T-cell (primary cell): Measurements from ENCODE around the gene DCAF5. TPM values are rescaled to one million over a fixed set of nuclear protein-coding genes. Genes with fewer than 3 reads are reported as not detected.

Experiments
- ATAC-seq, 4 experiments: fragments of 200-7000 bp in 3 of 4; fragments of 150-1000 bp in 1 of 4; cut with Tn5 transposase; replicated peaks in 1 of 4; 1 replicate in 3 of 4; 2 replicates in 1 of 4; pipeline ENCODE4 v1.10.0; 2021; ENCODE audit warnings: moderate library complexity in 3 of 4, mild to moderate bottlenecking in 2 of 4, moderate number of reproducible peaks in 1 of 4
- CTCF ChIA-PET, 2 donors: fragments of 300-600 bp; sonication (Branson Sonifier 250); formaldehyde crosslinking; loops; one replicate each; lab custom pipeline; 2022; ENCODE audit warnings: antibody characterized with exemption in 2 of 2; lab: Charles Lee
- POLR2A ChIA-PET, 2 donors: fragments of 300-600 bp; sonication (Branson Sonifier 250); formaldehyde crosslinking; loops; one replicate each; lab custom pipeline; 2022; ENCODE audit warnings: antibody characterized with exemption in 2 of 2; lab: Charles Lee
- DNase-seq, 35 experiments: peaks; one replicate each; pipeline versions ENCODE4 v3.0.0 to v3.0.0-alpha.2; 2013 to 2023
- H3K27ac ChIP-seq: one replicate; pipeline ENCODE4 v1.5.1; 2013; ENCODE audit warnings: low read length
- H3K27me3 ChIP-seq, 2 experiments: replicated peaks in 1 of 2; 1 replicate in 1 of 2; 2 replicates in 1 of 2; pipeline versions ENCODE4 v1.6.1 to v1.7.0; 2013; ENCODE audit warnings: low read length in 1 of 2, mixed read lengths in 1 of 2; ENCODE audit not compliant: control insufficient read depth in 2 of 2, insufficient read depth in 2 of 2; ENCODE audit errors: extremely low read depth in 1 of 2
- H3K36me3 ChIP-seq, 2 donors: 1 replicate in 1 of 2; 2 replicates in 1 of 2; pipeline versions ENCODE4 v1.6.1 to v1.7.0; 2013; ENCODE audit warnings: low read length in 1 of 2; ENCODE audit not compliant: control insufficient read depth in 2 of 2, insufficient read depth in 1 of 2; ENCODE audit errors: extremely low read depth in 1 of 2
- H3K4me1 ChIP-seq, 2 experiments: 1 replicate in 1 of 2; 2 replicates in 1 of 2; pipeline versions ENCODE4 v1.6.1 to v1.7.0; 2013; ENCODE audit warnings: low read length in 2 of 2, mixed read lengths in 1 of 2; ENCODE audit not compliant: insufficient read depth in 2 of 2, control insufficient read depth in 1 of 2; ENCODE audit errors: extremely low read depth in 1 of 2
- H3K4me3 ChIP-seq, 2 donors: 1 replicate in 1 of 2; 2 replicates in 1 of 2; pipeline versions ENCODE4 v1.5.1 to v1.7.0; 2013; ENCODE audit warnings: mild to moderate bottlenecking in 2 of 2, low read length in 1 of 2, moderate library complexity in 1 of 2; ENCODE audit not compliant: control insufficient read depth in 1 of 2; ENCODE audit errors: extremely low read depth in 1 of 2
- H3K9me3 ChIP-seq: 2 replicates; pipeline ENCODE4 v1.7.0; 2013
- H3K27ac Mint-ChIP-seq, 2 donors: one replicate each; pipeline ENCODE4 v1.8.0; 2020 to 2021; ENCODE audit warnings: mild to moderate bottlenecking in 2 of 2, mixed read lengths in 2 of 2
- H3K27me3 Mint-ChIP-seq, 2 donors: one replicate each; pipeline ENCODE4 v1.8.0; 2021 to 2022; ENCODE audit warnings: mixed read lengths in 2 of 2
- H3K36me3 Mint-ChIP-seq: one replicate; pipeline ENCODE4 v1.8.0; 2021; ENCODE audit warnings: mixed read lengths
- H3K4me1 Mint-ChIP-seq, 3 donors: one replicate each; pipeline ENCODE4 v1.8.0; 2020 to 2022; ENCODE audit warnings: mixed read lengths in 3 of 3, mild to moderate bottlenecking in 1 of 3
- H3K4me3 Mint-ChIP-seq, 3 donors: one replicate each; pipeline ENCODE4 v1.8.0; 2020 to 2022; ENCODE audit warnings: mild to moderate bottlenecking in 3 of 3, mixed read lengths in 3 of 3, moderate library complexity in 3 of 3
- H3K9me3 Mint-ChIP-seq, 3 donors: one replicate each; pipeline ENCODE4 v1.8.0; 2020 to 2022; ENCODE audit warnings: mixed read lengths in 3 of 3
- WGBS: methylation state at CpG from one replicate; pipeline ENCODE4 v1.1.5; 2013; ENCODE audit warnings: missing lambda C conversion rate; ENCODE audit not compliant: insufficient coverage; 5-methylcytosine and 5-hydroxymethylcytosine counted together
- total RNA-seq, 35 experiments: library from RNA in 6 of 35; stranded (reverse) in 6 of 35; fragments of 120-200 nt in 1 of 35; gene quantifications; one replicate each; pipeline versions ENCODE4 v1.2.1 to v1.2.4 and lab custom pipeline; 2013 to 2026

Gene DCAF5
- total RNA-seq, 5 donors from 2014 or later (not counting 1 experiment from before 2014, with no cell fraction given), result 60.3 to 80.8 (median 64.2) TPM

GRCh38 chr14:69137843-69138535 lies 14.9 kb downstream of the DCAF5 start:
- DNase-seq (no peak), ATAC-seq (no peak)
- CTCF ChIA-PET, result no interaction called here
- Histone ChIP-seq H3K36me3 (peaks cover 0 to 16% of the 10 kb centered on the region in 2 donors), H3K9me3 (no peaks in the 10 kb centered on the region), H3K27ac (no peak overlapping the region), H3K4me1 (peaks cover 2 to 8% of the 10 kb centered on the region in 2 experiments), H3K4me3 (no peak overlapping the region), H3K27me3 (no peaks in the 10 kb centered on the region)
- Mint-ChIP-seq H3K9me3 (no peaks in the 10 kb centered on the region), H3K4me1 (peaks cover 71 to 84% (median 72%) of the 10 kb centered on the region in 3 donors), H3K27ac (peak overlapping the region in 1 of 2 donors; percentile 25), H3K27me3 (no peaks in the 10 kb centered on the region), H3K36me3 (peaks cover 15% of the 10 kb centered on the region), H3K4me3 (no peak overlapping the region)
- no CpG with 5 or more reads among the region's 2 CpGs for WGBS
- POLR2A ChIA-PET, result no interaction called here

- Histone ChIP-seq H3K4me1 (peaks cover 2 to 8% of the 10 kb centered on the region in 2 experiments), H3K27me3 (no peaks in the 10 kb centered on the region), H3K9me3 (no peaks in the 10 kb centered on the region), H3K36me3 (peaks cover 0 to 13% of the 10 kb centered on the region in 2 donors), H3K27ac (no peak overlapping the region), H3K4me3 (no peak overlapping the region)
- no peak for ATAC-seq
- no peak for DNase-seq
- POLR2A ChIA-PET, result no interaction called here
- Mint-ChIP-seq H3K27me3 (no peaks in the 10 kb centered on the region), H3K36me3 (peaks cover 15% of the 10 kb centered on the region), H3K4me3 (no peak overlapping the region), H3K4me1 (peaks cover 71 to 84% (median 72%) of the 10 kb centered on the region in 3 donors), H3K27ac (no peak overlapping the region), H3K9me3 (no peaks in the 10 kb centered on the region)
- WGBS, result no CpG with 5 or more reads among the region's 1 CpG
- CTCF ChIA-PET, result no interaction called here
Observed at GRCh38 chr14:69137416-69137815, 15.5 kb downstream of the DCAF5 start.

- Mint-ChIP-seq H3K27ac (peak overlapping the region in 1 of 2 donors; percentile 22), H3K27me3 (no peaks in the 10 kb centered on the region), H3K36me3 (peaks cover 15% of the 10 kb centered on the region), H3K9me3 (no peaks in the 10 kb centered on the region), H3K4me1 (peaks cover 77 to 90% (median 81%) of the 10 kb centered on the region in 3 donors), H3K4me3 (no peak overlapping the region)
- Histone ChIP-seq H3K4me3 (no peak overlapping the region), H3K4me1 (peaks cover 5 to 8% of the 10 kb centered on the region in 2 experiments), H3K36me3 (peaks cover 0 to 10% of the 10 kb centered on the region in 2 donors), H3K27me3 (no peaks in the 10 kb centered on the region), H3K9me3 (no peaks in the 10 kb centered on the region), H3K27ac (no peak overlapping the region)
- CTCF ChIA-PET, result no interaction called here
- DNase-seq (no peak), ATAC-seq (no peak)
- 80% methylated on average over 1 of the region's 4 CpGs for WGBS
- POLR2A ChIA-PET, result no interaction called here
Observed at GRCh38 chr14:69135133-69135532, 17.8 kb downstream of the DCAF5 start.

GRCh38 chr14:69133206-69134125 lies 19.5 kb downstream of the DCAF5 start:
- WGBS, result no CpG with 5 or more reads among the region's 3 CpGs
- Mint-ChIP-seq H3K36me3 (peaks cover 3% of the 10 kb centered on the region), H3K9me3 (no peaks in the 10 kb centered on the region), H3K27me3 (no peaks in the 10 kb centered on the region), H3K27ac (peak overlapping the region; percentile 68 to 81), H3K4me1 (peaks cover 72 to 88% (median 83%) of the 10 kb centered on the region in 3 donors), H3K4me3 (no peak overlapping the region)
- ChIA-PET POLR2A (interaction anchor here (0.5 to 0.6 kb wide), 2 partner anchors 15 to 17 kb away, joined by 3 to 6 read pairs; no protein-coding TSS in a partner anchor), CTCF (interaction anchor here (0.6 to 2.0 kb wide), 5 partner anchors 13 to 454 kb away, joined by 3 to 11 read pairs (median 3); no protein-coding TSS in a partner anchor)
- peaks cover 7 to 8% of the 10 kb centered on the region in 2 experiments for H3K4me1 ChIP-seq
- H3K9me3 ChIP-seq, result no peaks in the 10 kb centered on the region
- no peak for DNase-seq
- no peak overlapping the region for H3K4me3 ChIP-seq
- H3K36me3 ChIP-seq, result peaks cover 0 to 7% of the 10 kb centered on the region in 2 donors
- peak in 1 of 4 experiments; percentile 18 for ATAC-seq
- no peak overlapping the region for H3K27ac ChIP-seq
- no peaks in the 10 kb centered on the region for H3K27me3 ChIP-seq

- Histone ChIP-seq H3K4me1 (peaks cover 7 to 8% of the 10 kb centered on the region in 2 experiments), H3K4me3 (no peak overlapping the region), H3K27me3 (no peaks in the 10 kb centered on the region), H3K9me3 (no peaks in the 10 kb centered on the region), H3K36me3 (no peaks in the 10 kb centered on the region), H3K27ac (no peak overlapping the region)
- CTCF ChIA-PET, result interaction anchor here (0.5 to 2.0 kb wide), 6 partner anchors 14 to 108 kb away, joined by 3 to 11 read pairs (median 3); no protein-coding TSS in a partner anchor
- Mint-ChIP-seq H3K9me3 (no peaks in the 10 kb centered on the region), H3K4me3 (no peak overlapping the region), H3K4me1 (peaks cover 65 to 84% (median 80%) of the 10 kb centered on the region in 3 donors), H3K27me3 (no peaks in the 10 kb centered on the region), H3K27ac (peak overlapping the region; percentile 68 to 81), H3K36me3 (no peaks in the 10 kb centered on the region)
- DNase-seq (no peak), ATAC-seq (no peak)
- POLR2A ChIA-PET, result interaction anchor here in 1 of 2 donors (0.6 kb wide), 2 partner anchors 15 to 101 kb away, joined by 3 to 6 read pairs; no protein-coding TSS in a partner anchor
- 100% methylated on average over 1 of the region's 4 CpGs for WGBS
Observed at GRCh38 chr14:69132513-69133181, 20.3 kb downstream of the DCAF5 start.
